Right renal pelvis (tissue), 4 donors: ENCODE measurements around the gene GHRHR. TPM values are rescaled to one million over a fixed set of nuclear protein-coding genes. Genes with fewer than 3 reads are reported as not detected.

Experiments used
- DNase-seq, 4 donors: peaks; one replicate each; pipeline ENCODE4 v3.0.0-alpha.2; 2013; ENCODE audit warnings: low read depth in 4 of 4, low spot score in 3 of 4, missing footprints in 1 of 4
- polyA plus RNA-seq, 4 donors: library from polyadenylated mRNA; unstranded; fragments of 120-200 nt; gene quantifications; one replicate each; pipeline ENCODE4 v1.2.1, GENCODE V29; 2013; ENCODE audit not compliant: insufficient read length in 4 of 4

The GHRHR gene
- polyA plus RNA-seq, 4 donors: 0.32 to 0.37 TPM; not detected in 2

- DNase-seq: no peak
These were observed 36.2 kb upstream of the GHRHR start for GRCh38 chr7:30927559-30927958.

- DNase-seq: no peak
These were observed 35.4 kb upstream of the GHRHR start for GRCh38 chr7:30928254-30928872.

GRCh38 chr7:30929686-30930085, 34.1 kb upstream of the GHRHR start:
- no peak for DNase-seq

GRCh38 chr7:30930621-30931020, 33.1 kb upstream of the GHRHR start:
- DNase-seq: no peak

- DNase-seq: no peak
These were observed 32.4 kb upstream of the GHRHR start for GRCh38 chr7:30931161-30931928.

- no peak for DNase-seq
These were observed 31.7 kb upstream of the GHRHR start for GRCh38 chr7:30931929-30932540.

- DNase-seq: no peak
These were observed 31.2 kb upstream of the GHRHR start for GRCh38 chr7:30932562-30932961.

- no peak for DNase-seq
These were observed 30.4 kb upstream of the GHRHR start for GRCh38 chr7:30933124-30933974.

- DNase-seq: no peak
These were observed 29.5 kb upstream of the GHRHR start for GRCh38 chr7:30934225-30934624.

- no peak for DNase-seq
These were observed 28.8 kb upstream of the GHRHR start for GRCh38 chr7:30934732-30935568.

- DNase-seq: no peak
These were observed 28.2 kb upstream of the GHRHR start for GRCh38 chr7:30935569-30935877.

- DNase-seq: no peak
These were observed 27.0 kb upstream of the GHRHR start for GRCh38 chr7:30936650-30937245.

GRCh38 chr7:30937416-30937815, 26.3 kb upstream of the GHRHR start:
- DNase-seq: no peak

GRCh38 chr7:30938435-30939316, 25.1 kb upstream of the GHRHR start:
- DNase-seq: peak; percentile 43 to 67 (median 58)

GRCh38 chr7:30941582-30942323, 22.0 kb upstream of the GHRHR start:
- DNase-seq: no peak

- no peak for DNase-seq
These were observed 13.6 kb upstream of the GHRHR start for GRCh38 chr7:30950197-30950596.

GRCh38 chr7:30954914-30955313, 8.8 kb upstream of the GHRHR start:
- no peak for DNase-seq

- DNase-seq: no peak
These were observed 7.0 kb upstream of the GHRHR start for GRCh38 chr7:30956704-30957103.
